Pons (tissue), 1 donor: Measurements from ENCODE around the gene ROBO4.

ENCODE experiments used
- DNase-seq: peaks from one replicate; pipeline ENCODE4 v3.0.0-alpha.2; 2016; ENCODE audit warnings: low spot score

The ROBO4 gene

DNA sequence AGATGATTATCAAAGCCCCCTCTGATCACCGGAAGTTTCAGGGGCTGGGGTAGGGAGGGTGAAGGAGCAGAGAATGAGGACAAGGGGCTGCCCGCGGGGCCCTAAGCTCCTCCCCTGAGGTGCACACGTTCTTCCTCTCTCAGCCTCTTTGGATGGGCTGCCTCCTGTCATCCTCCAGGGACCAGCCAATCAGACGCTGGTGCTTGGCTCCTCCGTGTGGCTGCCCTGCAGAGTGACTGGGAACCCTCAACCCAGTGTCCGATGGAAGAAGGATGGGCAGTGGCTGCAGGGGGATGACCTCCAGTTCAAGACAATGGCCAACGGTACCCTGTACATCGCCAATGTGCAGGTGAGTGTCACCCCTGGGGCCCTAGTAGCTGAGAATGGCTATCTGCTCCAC is 24.9 kb downstream of the ROBO4 start:
- DNase-seq, result no peak

GRCh38 chr11:124872280-124872679 is 25.4 kb downstream of the ROBO4 start:
- DNase-seq, result no peak

- DNase-seq, result no peak
These were observed 27.2 kb downstream of the ROBO4 start for GRCh38 chr11:124870430-124870829.

DNA sequence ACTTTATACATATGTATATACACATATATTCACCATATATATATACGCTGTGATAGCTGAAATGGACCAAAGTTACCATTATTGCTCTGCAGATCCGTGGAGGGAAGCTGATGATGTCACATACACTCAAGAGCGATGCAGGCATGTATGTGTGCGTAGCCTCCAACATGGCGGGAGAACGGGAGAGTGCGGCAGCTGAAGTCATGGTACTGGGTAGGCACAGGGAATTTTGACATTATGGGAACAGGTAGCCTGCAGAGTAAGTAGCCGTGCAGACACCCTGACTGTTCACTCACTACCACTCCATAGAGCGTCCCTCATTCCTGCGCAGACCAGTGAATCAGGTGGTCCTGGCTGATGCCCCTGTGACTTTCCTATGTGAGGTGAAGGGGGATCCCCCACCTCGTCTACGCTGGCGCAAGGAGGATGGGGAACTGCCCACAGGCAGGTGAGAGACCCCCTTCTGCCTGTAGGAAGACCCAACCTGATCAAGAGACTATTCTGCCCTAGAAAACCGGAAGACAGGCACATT is 27.7 kb downstream of the ROBO4 start:
- no peak for DNase-seq

GRCh38 chr11:124869331-124869730 is 28.3 kb downstream of the ROBO4 start:
- no peak for DNase-seq

- no peak for DNase-seq
These were observed 29.1 kb downstream of the ROBO4 start for GRCh38 chr11:124868331-124869274.

GRCh38 chr11:124867700-124868099 is 30.0 kb downstream of the ROBO4 start:
- no peak for DNase-seq

GRCh38 chr11:124865902-124866851 is 31.5 kb downstream of the ROBO4 start:
- DNase-seq, result no peak

DNA sequence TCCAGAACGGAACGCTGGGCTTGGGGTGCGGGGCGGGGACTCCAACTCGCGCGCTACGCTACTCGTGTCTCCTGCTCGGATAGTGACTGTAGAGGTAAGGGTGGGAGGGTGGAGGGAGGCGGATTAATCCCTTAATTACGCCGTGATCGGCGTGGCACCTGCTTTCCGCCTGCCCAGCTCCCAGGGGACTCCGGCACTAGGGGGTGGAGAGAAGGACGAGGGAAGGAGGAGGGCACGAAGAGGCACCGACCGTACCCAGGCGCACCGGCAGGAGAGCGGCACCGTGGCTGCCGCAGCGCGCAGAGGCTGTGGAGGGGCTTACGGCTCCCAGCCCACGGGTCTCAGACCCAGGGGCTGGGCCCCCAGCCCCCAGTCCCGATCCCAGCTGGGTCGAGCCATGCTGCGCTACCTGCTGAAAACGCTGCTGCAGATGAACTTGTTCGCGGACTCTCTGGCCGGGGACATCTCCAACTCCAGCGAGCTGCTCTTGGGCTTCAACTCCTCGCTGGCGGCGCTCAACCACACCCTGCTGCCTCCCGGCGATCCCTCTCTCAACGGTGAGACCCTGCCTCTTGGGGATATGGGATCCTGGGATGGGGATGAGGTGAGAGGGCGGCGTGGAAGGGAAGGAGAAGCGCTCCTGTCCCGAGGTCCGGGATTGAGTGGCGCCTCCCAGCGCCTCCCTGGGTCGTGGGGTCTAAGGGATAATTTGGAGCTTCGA is 32.3 kb downstream of the ROBO4 start, which contains the start of gene ROBO3:
ROBO3 (plus strand) TSS at position 252 of the 721 bp plus-strand sequence; CDS start at position 398, 146 bp downstream.
- DNase-seq, result no peak

DNA sequence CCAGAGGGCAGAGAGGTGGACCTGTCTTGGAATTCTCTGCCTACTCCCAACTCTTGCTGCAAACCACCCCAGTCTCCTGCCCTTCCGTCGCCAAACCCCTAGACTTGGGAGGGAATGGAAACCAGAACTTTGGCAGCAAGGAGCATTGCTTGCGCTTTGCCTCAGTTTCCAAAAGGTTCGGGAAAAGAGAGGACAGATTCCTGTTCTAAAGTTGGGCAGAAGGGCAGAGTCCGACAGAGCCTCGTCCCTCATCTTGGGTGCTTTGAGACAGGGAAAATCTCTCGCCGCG is 32.8 kb downstream of the ROBO4 start:
- no peak for DNase-seq

- no peak for DNase-seq
These were observed 33.3 kb downstream of the ROBO4 start for GRCh38 chr11:124864176-124864891.

DNA sequence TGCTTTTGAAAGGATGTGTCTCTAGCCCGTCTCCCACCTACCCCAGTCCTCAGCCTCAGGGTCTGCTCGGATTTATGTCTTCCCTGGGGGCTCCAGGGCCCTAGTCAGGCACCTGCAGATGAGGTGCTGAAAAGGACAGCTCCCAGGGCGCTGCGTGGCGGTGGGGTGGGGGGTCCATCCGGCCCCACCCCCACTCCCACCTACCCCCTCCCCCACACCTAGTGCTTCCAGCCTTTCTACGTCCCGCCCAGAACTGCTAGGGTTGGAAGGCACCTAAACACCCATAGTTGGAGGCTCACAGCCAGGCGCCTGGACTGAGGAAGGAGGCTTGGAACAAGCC is 33.9 kb downstream of the ROBO4 start:
- DNase-seq, result no peak

- no peak for DNase-seq
These were observed 34.4 kb downstream of the ROBO4 start for GRCh38 chr11:124863137-124863825.

DNA sequence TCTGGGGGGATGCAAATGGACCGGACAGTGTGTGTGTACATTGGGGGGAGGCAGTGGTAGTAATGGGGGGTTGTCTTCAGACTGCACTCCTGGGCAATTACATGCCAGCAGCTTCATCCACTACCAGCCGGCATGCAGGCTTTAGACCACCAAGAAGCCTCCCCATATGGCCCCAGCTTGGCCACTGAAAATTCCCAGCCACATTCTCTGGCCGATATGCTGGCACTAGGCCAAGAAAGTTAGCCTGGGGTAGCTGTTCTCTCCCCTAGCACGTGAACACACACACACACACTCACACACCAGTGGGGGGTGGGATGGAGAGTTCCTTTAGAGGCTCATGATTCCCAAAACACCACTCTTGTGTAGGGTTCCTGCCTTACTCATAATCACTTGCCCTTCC is 36.0 kb downstream of the ROBO4 start:
- DNase-seq, result no peak

DNA sequence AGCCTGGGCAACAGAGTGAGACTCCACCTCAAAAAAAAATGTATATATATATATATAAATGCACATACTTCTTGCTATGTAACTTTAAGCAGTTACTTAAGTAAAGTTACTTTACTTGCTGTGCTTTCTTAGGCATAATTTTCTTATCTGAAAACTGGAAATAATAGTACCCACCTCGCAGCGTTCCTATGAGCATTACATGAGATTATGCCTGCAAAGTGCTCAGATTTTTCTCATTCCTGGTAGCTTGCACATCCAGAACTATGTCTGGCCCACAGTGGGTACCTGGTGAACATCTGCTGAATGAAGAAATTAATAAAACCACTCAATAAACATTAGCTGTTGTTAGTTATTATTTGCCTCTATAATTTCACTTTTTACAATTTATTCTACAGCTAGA is 38.5 kb downstream of the ROBO4 start:
- no peak for DNase-seq

GRCh38 chr11:124846070-124846673 is 51.5 kb downstream of the ROBO4 start:
- no peak for DNase-seq

DNA sequence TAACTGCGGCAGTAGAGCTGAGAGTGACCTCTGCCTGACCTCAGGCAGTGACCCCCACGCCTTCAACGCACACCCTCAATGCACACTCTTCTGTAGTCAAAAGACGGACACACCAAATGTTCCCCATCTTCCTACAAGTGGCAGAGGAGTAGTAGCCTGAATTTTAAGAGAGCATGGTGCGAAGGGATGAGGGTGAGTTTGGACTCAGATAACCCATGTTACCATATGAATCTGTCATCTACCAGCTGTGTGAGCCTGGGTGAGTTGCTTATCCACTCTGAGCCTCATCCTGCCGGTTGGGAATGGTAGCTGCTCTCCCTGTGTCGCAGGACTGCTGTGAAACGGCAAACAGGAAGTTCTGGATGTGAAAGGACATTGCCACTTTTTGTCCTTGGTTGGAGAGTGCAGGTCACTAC is 53.0 kb downstream of the ROBO4 start:
- DNase-seq, result no peak

DNA sequence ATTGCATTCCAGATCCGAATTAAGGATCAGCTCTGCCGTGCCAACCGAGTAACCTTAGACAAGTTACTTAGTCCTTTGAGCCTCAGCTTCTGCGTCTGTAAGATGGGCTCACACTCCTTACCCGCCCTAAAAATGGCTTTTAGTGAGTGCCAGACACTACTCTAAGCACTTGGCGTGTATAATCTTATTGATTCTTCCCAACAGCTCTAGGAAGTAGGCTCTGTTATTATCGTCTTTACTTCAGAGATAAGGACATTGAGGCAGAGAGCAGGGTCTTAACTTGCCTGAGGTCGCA is 54.1 kb downstream of the ROBO4 start:
- no peak for DNase-seq

- DNase-seq, result no peak
These were observed 55.4 kb downstream of the ROBO4 start for GRCh38 chr11:124842305-124842704.

DNA sequence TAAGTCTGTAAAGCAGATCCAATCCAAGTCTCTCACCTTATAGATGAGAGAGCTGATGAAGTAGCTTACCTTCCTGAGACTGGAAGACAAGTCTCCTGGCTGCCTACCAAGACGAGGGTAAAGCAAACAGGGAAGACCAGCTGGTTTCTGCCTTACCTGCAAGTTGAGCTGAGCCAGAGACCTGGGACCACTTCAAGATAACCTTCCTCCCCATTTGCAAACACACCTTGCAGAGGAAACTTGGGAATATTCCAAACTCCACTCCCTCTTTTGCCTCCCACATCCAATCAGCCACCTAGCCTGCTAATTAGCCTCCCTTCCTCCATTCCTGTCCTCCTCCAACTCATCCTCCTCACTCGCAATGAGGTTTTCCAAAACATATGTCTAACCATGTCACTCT is 55.8 kb downstream of the ROBO4 start:
- DNase-seq, result no peak

GRCh38 chr11:124841201-124841600 is 56.5 kb downstream of the ROBO4 start:
- no peak for DNase-seq
